Mucosa of gallbladder (tissue), 1 donor: ENCODE measurements around the gene CCSAP. TPM values are rescaled to one million over a fixed set of nuclear protein-coding genes. Genes with fewer than 3 reads are reported as not detected.
"Not testable (repeated sequence)": the region's sequence is repeated elsewhere in the genome, so short reads cannot be mapped to it uniquely, and the experiment has no call there.

Experiments
- DNase-seq: peaks from one replicate; pipeline ENCODE4 v3.0.0-alpha.2; 2020; ENCODE audit warnings: low spot score
- total RNA-seq: library from RNA; stranded (reverse); gene quantifications from one replicate; pipeline ENCODE4 v1.2.1, GENCODE V29; 2021
- donor health status: DM: no; HTN: no; CAD: no.

CCSAP gene
- total RNA-seq, 1 donor from 2014 or later: 4.6 TPM

DNA sequence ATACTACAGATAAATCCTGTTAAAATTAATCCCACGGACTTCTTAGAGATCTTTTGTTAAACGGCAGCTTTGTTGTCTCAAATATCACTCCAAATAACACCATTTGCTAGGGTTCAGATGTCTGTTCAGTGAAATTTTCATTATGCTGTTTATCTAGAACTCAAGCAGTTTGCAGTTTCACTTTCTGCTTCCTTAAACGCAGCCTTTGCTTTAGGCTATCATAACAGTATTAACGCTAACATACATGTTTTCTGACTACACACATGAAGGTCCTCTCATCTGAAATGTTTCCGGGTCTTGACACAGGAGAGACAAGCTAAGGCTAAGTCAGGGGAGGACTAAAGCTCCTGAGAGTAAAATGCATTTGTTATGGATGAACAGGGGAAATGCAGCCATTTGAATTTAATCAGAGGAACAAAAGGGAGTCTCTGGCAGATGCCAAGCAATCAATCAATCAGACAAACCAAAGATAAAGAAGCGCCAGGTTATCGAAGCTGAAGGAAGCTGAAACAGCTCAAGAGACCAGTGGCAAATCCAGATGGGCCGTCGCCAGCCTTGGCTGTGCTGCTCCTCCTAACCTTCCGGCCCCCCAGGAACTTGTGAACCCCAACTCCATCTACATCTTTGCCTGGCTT is 16.9 kb downstream of the CCSAP start:
- DNase-seq: no peak

DNA sequence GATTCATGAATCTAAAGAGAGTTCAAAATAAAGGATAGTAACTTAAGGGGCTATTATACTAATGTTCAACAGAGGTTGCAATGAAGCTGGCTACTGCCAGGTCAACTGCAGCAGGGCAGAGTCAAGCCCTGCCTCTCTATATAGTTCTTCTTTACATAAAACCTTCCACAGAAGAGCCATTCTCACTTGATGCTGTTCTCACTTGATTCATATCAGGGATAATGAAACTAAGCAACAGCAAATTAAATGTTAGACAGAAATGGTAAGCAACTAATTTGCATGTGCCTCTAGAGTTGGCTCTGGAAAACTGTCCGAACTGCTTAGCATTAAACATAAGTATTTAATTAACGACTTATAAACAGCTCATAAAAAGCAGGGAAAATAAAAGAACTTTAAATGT is 17.4 kb downstream of the CCSAP start:
- no peak for DNase-seq

- no peak for DNase-seq
Observed at GRCh38 chr1:229323885-229324553, 18.8 kb downstream of the CCSAP start.

- DNase-seq: no peak
Observed at GRCh38 chr1:229323201-229323600, 19.6 kb downstream of the CCSAP start.

- no peak for DNase-seq
Observed at GRCh38 chr1:229319487-229319886, 23.4 kb downstream of the CCSAP start.

GRCh38 chr1:229318056-229318455 is 24.8 kb downstream of the CCSAP start:
- no peak for DNase-seq

GRCh38 chr1:229316166-229316565 is 26.7 kb downstream of the CCSAP start:
- DNase-seq: no peak

DNA sequence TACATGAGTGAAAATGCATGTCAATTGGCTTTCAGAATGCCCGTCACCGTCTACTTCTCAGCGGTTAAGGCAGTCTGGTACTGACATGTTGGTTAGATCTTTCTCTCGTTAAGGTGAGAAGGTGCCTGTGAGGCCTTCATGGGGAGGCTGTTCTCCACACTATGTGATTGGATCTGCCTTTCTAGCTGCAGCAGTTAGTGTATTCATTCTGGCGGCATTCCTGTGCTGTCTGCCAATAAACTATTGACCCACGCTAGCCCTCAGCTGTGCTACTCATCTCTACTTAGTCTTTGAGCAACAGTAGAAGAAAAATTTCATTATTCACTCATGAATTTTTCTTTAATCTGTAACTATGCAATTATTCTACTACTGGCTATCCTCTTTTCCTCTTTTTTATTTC is 32.0 kb downstream of the CCSAP start:
- DNase-seq: peak; percentile 29

DNA sequence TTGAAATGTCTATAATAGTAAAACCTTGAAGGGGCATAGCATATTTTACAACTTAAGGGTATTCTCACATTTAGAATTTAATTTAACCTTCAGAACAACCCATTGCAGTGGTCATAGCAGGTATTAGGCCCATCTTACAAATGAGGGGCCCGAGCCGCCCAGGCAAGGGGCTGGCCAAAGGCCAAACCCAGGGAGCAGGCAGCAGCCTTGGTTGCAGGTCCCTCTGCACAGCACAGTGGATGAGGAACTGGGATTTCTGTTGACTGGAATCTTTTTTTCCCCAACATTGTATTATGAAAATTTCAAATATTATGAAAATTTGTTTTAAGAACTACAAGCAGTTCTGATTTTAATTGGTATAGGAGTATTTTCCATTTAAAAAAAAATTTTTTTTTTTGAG is 33.2 kb downstream of the CCSAP start:
- DNase-seq: no peak

GRCh38 chr1:229309074-229309473 is 33.8 kb downstream of the CCSAP start:
- DNase-seq: no peak

DNA sequence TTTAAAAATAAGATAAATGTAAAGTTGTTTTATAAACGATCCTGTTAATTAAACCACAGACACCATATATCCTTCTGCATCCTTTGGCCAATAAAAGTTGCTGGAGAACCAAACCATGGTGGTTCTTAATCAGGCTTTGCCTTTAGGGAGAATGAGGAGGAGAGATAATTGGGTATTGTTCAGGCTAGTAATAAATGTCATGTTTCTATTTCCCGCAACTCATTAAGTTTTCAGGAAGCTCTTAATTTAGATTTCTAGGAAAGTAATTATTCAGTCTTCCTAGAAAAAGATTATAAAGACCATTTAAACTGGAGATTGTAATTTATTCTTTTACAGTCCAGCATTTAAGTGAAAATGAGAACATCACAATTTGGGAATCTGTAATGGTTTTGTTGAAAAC is 37.5 kb downstream of the CCSAP start:
- DNase-seq: no peak

DNA sequence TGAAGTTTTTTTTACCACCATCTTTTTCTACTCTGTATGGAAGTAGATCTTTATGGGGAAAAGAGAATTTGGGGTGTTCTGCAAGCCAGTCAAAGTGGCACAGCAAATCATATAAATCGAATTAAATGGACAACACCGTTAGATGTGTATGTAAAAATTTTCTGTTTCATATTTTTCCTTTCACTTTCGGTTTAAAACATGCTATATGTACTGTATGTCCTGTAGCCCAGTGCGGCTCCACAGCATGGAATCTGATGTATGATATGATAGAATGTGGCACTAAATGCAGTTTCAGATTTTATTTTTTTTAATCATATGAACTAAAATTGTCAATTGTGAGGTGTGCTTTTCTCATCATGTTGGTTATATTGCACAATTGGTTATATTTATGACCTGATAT is 39.0 kb downstream of the CCSAP start:
- DNase-seq: no peak

DNA sequence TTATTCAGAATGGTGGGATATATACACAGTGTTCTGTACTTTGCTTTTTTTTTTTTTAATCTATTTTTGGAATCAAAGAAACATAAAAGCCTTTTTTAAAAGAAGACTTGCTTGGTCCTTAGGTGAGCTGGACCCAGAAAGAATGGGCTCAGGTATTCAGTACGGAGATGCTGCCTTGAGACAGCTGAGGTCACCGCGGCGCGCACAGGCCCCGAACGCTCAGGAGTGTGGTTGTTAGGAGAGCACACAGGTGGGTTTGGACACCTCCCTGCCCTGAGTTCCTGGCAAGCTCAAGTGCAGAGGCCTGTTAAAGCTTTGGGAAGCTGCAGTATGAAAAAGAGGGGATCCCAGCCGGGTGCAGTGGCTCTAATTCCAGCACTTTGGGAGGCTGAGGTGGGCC is 40.1 kb downstream of the CCSAP start:
- no peak for DNase-seq

DNA sequence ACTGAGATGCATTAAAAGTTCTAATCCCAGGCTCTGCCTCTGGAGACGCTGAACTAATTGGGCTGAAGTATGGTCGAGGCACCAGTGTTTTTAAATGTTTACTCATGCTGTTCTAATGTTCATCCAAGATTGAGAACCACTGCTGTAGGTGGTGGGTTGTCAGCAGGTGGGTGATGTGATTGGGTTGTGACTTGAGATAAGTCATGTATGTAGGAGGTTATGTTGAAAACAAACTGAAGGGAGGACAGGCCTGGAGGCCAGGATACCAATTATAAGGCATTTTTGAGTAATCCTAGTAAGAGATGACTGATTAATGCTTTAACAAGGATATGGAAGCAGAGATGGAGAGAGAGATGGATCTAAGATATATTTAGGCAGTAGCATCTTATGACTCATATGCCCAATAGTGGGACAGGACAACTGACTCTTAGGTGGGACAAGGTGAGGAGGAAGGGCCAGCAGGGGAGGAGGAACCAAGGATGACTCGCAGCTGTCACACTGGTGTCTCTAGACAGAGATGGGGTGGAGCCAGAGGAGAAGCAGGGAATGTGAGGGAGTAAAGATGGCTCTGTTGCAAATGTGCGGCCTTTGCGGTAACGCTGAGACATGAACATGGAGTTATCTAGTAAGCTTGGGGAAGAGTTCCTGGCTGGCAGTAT is 42.6 kb downstream of the CCSAP start:
- DNase-seq: no peak

DNA sequence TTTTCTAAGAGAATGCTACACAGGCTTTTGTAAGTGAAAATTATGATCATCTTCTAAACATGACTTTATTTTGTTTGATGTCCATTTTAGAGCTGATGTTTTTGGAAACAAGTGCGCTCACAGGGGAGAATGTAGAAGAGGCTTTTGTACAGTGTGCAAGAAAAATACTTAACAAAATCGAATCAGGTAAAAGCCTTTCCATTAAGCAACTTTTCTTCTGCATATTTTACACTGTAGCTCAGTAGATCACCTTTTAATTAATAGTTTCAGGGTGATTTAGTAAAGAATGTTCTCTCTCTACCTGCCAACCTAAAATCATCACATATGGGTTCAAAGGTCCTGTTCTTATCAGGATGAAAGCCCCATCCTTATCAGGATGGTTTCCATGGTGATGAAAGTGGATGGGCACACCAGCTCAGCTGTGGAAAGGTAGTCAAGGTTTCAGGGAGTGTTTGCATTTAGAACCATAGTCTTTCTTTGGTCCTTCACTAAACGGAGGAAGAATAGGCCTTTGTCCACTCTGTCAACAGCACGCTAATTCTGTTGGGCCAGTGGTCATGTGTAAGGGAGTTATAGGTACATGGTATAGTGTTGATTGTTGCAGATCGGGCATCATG is 43.9 kb downstream of the CCSAP start:
- DNase-seq: no peak

DNA sequence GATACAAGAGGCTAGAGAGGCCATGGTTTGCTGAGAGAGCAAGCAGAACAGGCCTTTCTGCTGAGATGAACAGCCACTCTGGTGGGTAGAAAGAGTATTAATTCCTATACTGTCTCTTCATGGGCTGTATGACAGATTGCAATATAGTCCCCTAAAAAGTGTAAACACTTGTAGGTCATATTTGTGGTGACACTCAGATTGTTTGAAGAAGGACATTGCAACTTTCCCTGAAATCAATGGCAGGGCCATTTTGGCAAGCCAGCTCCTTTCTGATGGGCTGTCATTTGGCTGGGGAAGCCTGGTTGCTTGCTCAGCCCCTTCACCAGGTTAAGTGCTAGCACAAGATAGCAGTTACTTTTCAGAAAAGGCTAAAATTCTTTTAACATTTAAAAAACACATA is 44.4 kb downstream of the CCSAP start:
- no peak for DNase-seq

DNA sequence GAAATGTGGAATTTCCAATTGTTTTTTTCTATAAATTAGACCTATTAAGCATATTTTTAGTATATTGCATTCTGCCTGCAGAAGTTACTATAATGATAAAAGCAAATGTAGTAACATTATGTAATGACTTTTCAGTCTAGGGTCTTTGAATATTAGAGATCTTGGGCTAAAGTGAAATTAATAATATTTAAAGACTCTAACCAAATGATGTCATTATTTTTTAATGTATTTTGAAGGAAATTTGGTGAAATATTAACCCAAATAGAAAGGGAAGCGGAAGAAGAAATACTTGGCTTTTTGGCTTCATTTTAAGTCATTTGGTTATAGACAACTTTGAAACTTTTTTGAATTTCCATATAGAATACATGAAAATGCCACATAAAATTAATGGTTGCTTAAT is 45.1 kb downstream of the CCSAP start:
- no peak for DNase-seq

GRCh38 chr1:229296541-229296941 is 46.3 kb downstream of the CCSAP start:
- DNase-seq: no peak

- DNase-seq: no peak
Observed at GRCh38 chr1:229295745-229296144, 47.1 kb downstream of the CCSAP start.

DNA sequence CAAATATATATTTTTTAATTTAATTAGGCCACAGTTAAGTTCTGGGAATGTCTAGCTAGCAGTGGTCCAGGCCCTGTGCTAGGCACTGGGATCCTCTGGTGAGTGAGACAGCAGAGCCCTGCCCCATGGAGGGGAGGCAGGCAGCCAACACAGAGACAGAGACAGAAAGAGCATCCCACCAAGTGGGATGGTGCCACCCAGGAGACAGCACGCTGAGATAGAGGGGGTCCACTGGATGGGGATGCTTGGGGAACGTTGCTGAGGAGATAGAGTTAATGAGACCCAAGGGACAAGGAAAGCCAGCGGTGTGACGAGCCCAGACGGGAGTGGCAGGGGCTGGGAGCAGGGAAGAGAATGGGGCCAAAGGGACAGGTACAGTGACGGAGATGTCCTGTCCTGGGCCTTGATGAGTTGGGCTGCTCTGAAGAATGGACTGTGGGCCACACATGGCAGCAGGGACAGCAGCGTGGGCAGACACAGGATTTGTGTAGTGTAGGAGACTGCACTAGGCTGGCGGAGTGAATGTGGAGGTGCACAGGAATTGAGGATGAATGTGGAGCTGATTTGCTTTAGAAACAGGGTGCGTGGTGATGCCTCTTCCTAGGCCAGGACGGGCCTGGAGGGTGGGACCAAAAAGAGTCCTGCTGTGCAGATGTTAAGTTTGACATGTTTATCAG is 49.2 kb downstream of the CCSAP start:
- no peak for DNase-seq

GRCh38 chr1:229291686-229292085 is 51.2 kb downstream of the CCSAP start:
- not testable (repeated sequence) for DNase-seq

DNA sequence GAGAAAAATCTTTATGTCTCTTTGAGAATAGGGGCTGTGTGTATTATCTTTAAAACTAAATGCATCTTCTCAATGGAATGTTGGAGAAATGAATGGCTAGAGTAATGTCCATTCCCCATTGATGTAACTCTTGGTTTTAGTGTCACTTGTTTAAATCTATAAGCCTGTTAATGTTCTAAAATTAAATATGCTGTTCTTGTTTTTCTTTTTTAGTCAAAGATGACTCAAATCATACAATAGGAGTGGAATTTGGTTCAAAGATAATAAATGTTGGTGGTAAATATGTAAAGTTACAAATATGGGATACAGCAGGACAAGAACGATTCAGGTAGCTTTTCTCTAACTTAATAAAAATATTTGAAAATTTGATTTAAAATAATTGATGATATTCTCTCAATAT is 54.3 kb downstream of the CCSAP start:
- DNase-seq: no peak
